ENCODE results near the gene SAP30L. TPM values are rescaled to one million over a fixed set of nuclear protein-coding genes. Genes with fewer than 3 reads are reported as not detected.

The SAP30L gene
- total RNA-seq, 4 donors from 2014 or later, result 16.1 to 66.6 (median 36.2) TPM

DNA sequence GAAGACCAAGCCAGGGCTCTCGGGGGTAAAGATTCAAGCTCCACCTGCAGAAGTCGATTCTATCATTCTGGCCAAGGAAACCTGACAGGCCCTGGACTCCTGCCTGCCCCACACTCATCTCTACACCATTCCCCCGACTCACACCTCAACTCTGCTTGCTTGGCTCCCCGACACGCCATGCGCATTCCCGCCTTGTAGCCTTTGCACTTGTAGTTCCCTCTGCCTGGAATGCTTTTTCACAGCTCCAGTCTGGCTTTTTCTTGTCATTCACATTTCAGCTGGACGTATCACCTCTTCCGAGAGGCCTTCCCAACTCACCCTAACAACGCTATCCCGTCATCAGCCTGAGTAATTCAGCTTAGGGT is 60.9 kb downstream of the SAP30L start:
- 86% methylated on average over 11 of the region's 11 CpGs for WGBS
- no peak for DNase-seq (ENCODE audit: low spot score in 2 of 2)
- peaks cover 10% of the 10 kb centered on the region for H3K27me3 ChIP-seq
- H3K4me1 ChIP-seq, result no peaks in the 10 kb centered on the region
- H3K9me3 ChIP-seq, result no peaks in the 10 kb centered on the region
- no peak overlapping the region for H3K27ac ChIP-seq
- H3K4me3 ChIP-seq, result no peak overlapping the region
- H3K36me3 ChIP-seq, result no peaks in the 10 kb centered on the region
- no peak for TF ChIP-seq POLR2AphosphoS5 (IDR thresholded peaks at IDR 0.05)
- no peak for TF ChIP-seq POLR2A (IDR thresholded peaks at IDR 0.05)
- TF ChIP-seq, protein P1, sequence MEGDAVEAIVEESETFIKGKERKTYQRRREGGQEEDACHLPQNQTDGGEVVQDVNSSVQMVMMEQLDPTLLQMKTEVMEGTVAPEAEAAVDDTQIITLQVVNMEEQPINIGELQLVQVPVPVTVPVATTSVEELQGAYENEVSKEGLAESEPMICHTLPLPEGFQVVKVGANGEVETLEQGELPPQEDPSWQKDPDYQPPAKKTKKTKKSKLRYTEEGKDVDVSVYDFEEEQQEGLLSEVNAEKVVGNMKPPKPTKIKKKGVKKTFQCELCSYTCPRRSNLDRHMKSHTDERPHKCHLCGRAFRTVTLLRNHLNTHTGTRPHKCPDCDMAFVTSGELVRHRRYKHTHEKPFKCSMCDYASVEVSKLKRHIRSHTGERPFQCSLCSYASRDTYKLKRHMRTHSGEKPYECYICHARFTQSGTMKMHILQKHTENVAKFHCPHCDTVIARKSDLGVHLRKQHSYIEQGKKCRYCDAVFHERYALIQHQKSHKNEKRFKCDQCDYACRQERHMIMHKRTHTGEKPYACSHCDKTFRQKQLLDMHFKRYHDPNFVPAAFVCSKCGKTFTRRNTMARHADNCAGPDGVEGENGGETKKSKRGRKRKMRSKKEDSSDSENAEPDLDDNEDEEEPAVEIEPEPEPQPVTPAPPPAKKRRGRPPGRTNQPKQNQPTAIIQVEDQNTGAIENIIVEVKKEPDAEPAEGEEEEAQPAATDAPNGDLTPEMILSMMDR (IDR thresholded peaks at IDR 0.05), result no peak
- TF ChIP-seq EP300 (IDR thresholded peaks at IDR 0.05), result no peak

DNA sequence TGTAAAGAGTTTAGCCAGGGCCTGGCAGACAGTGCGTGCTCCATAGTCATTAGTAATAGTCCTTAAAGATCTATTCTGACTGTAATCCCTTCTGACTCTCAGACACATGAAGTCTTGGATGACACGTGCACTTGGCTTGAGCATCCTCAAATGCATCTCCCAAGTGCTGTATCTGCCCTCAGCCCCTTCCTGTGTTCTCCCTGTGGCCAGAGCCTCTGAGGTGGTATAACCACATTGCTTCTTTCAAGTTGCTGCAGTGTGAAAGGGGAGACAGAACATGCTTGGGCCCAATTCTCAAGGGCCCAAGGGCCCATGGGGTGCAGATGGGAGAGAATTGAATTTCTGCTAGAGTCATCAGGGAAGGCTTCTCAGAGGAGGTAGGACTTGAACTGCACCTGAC is 62.3 kb downstream of the SAP30L start:
- 92% methylated on average over 2 of the region's 2 CpGs for WGBS
- H3K9me3 ChIP-seq, result no peaks in the 10 kb centered on the region

DNA sequence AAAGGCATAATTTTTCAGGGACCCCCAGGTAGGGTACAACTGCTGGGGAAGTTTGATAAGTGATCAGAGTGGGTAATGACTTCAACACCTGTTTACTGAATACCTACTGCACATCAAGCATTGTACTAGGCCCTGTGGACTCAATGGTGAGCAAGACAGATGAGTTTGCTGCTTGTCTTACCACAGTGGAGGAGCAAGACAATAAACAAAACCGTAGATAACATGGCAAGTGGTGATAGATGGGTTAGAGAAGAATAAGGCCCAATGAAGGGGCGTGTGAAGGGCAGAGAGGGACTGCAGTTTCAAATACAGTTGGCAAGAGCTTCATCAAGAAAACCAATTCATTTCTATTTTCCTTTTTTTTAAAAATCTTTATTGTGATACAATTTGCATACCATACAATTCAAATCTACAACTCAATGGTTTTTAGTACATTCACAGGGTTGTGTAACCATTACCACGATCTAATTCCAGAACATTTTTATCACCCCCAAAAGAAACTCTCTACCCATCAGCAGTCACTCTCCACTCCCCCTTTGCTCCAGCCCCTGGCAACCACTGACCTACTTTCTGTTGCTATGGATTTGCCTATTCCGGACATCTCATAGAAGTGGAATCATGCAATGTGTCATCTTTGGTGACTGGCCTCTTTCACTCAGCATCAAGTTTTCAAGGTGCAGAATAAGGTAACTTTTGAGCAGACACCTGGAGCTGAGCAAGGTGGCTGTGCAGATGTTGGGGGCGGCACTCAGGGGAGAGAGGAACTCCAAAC is 64.2 kb downstream of the SAP30L start:
- no peak for DNase-seq (ENCODE audit: low spot score in 2 of 2)
- 83% methylated on average over 5 of the region's 5 CpGs for WGBS
- no peak for TF ChIP-seq EP300 (IDR thresholded peaks at IDR 0.05)
- no peak for TF ChIP-seq POLR2A (IDR thresholded peaks at IDR 0.05)
- TF ChIP-seq, protein P1 (IDR thresholded peaks at IDR 0.05), result no peak
- TF ChIP-seq POLR2AphosphoS5 (IDR thresholded peaks at IDR 0.05), result no peak
- Histone ChIP-seq H3K36me3 (no peaks in the 10 kb centered on the region), H3K4me1 (no peaks in the 10 kb centered on the region), H3K27me3 (peaks cover 19% of the 10 kb centered on the region), H3K4me3 (no peak overlapping the region), H3K9me3 (no peaks in the 10 kb centered on the region), H3K27ac (no peak overlapping the region)

More for the DNA sequence above, 62.3 kb downstream of the SAP30L start:
- Histone ChIP-seq H3K4me1 (no peaks in the 10 kb centered on the region), H3K36me3 (no peaks in the 10 kb centered on the region), H3K27me3 (peaks cover 10% of the 10 kb centered on the region), H3K4me3 (no peak overlapping the region), H3K27ac (no peak overlapping the region)
- TF ChIP-seq POLR2A (IDR thresholded peaks at IDR 0.05) (no peak), POLR2AphosphoS5 (IDR thresholded peaks at IDR 0.05) (no peak), EP300 (IDR thresholded peaks at IDR 0.05) (no peak)
- TF ChIP-seq, protein P1 (IDR thresholded peaks at IDR 0.05), result no peak
- no peak for DNase-seq (ENCODE audit: low spot score in 2 of 2)

Other genes starting within 250 kb of the SAP30L start
- gene HAND1, start 32.2 kb downstream of the SAP30L start, total RNA-seq, result not detected